ENCODE data around the gene RFX2.
A peak's percentile ranks its signal among the peaks of the same experiment; 100 is the strongest.

Gene RFX2

DNA sequence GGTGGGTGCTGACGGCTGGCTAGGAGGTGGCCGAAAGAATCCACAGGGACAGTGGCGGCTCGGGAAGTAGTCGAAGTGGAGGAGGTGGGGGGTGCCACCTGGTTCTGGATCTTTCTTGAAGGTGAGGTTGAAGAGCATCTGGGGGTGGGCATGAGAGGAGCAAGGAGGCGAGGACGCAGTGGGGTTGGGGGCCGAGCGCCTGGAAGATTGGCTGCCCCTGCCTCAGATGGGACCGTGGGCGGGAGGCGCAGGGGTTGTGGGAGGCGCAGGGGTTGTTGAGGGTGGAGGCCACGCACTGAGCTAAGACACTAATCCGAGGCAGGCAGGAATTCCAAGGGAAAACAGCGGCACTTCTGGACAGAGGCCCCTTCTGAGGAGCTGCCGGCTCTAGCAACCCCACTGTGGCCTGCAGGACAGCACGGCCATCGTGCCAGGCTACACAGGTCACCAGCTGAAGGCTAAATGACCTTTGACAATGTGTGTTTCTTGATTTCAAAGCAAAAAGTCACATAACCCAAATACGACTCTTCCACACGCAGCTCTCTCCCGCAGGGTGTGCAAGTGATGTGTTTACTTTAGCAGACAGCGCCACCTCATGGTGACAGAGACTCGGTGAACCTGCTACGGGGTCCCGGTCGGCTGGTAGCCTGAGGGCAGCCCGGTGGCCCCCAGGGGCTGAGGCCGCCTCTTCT is 88.3 kb downstream of the RFX2 start:
- H3K4me3 ChIP-seq (replicated peaks; ENCODE audit: low read depth, low read length): no peak overlapping the region
- no peaks in the 10 kb centered on the region for H3K27me3 ChIP-seq (replicated peaks; ENCODE audit: control insufficient read depth, insufficient read depth, low read length)
- TF ChIP-seq, protein P1, sequence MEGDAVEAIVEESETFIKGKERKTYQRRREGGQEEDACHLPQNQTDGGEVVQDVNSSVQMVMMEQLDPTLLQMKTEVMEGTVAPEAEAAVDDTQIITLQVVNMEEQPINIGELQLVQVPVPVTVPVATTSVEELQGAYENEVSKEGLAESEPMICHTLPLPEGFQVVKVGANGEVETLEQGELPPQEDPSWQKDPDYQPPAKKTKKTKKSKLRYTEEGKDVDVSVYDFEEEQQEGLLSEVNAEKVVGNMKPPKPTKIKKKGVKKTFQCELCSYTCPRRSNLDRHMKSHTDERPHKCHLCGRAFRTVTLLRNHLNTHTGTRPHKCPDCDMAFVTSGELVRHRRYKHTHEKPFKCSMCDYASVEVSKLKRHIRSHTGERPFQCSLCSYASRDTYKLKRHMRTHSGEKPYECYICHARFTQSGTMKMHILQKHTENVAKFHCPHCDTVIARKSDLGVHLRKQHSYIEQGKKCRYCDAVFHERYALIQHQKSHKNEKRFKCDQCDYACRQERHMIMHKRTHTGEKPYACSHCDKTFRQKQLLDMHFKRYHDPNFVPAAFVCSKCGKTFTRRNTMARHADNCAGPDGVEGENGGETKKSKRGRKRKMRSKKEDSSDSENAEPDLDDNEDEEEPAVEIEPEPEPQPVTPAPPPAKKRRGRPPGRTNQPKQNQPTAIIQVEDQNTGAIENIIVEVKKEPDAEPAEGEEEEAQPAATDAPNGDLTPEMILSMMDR (IDR thresholded peaks at IDR 0.05; ENCODE audit: insufficient read depth, low read length, poor library complexity, severe bottlenecking): peak; percentile 71
- H3K36me3 ChIP-seq (ENCODE audit: control insufficient read depth, insufficient read depth, low read length): no peaks in the 10 kb centered on the region
- peak; percentile 43 for DNase-seq (ENCODE audit: extremely low read depth, insufficient read length)

DNA sequence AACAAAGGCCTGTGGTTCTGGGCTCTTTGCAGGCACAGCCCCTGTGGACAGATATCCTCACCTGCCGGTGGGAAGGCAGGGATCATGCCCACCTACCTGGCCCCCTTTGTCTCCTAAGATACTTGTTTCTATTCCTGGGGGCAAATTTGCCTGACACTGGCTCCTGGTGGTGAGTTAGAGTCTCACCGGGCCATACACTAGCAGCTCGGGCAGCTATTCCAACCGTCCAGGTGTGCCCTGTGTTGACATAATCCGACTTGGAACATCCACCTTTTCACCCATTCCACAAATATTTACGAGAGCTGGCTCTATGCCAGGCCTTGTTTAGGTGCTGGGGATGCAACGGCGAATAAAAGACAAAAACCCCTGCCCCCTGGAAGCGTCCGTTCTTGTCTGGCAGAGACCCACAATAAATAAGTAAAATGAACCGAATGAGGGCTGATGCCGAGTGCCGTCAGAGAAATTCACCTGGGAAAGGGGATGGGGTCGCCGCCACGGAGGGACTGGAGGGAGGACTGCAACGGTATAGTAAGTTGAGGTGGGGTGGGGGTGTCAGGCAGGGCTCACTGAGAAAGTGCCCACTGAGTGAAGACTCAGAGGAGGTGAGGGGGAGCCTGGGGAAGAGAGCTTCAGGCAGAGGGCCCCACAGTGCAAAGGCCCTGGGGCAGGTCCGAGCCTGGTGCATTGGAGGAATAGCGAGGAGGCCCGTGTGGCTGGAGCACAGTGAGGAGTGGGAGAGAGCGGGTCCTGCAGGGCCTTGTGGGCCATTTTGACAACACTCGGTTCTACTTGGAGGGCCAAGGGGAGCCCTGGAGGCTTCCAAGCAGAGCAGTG is 89.1 kb downstream of the RFX2 start:
- no peak for DNase-seq (ENCODE audit: extremely low read depth, insufficient read length)
- TF ChIP-seq, protein P1 (IDR thresholded peaks at IDR 0.05; ENCODE audit: insufficient read depth, low read length, poor library complexity, severe bottlenecking): no peak
- Histone ChIP-seq H3K27me3 (replicated peaks; ENCODE audit: control insufficient read depth, insufficient read depth, low read length) (no peaks in the 10 kb centered on the region), H3K36me3 (ENCODE audit: control insufficient read depth, insufficient read depth, low read length) (no peaks in the 10 kb centered on the region), H3K4me3 (replicated peaks; ENCODE audit: low read depth, low read length) (no peak overlapping the region)

DNA sequence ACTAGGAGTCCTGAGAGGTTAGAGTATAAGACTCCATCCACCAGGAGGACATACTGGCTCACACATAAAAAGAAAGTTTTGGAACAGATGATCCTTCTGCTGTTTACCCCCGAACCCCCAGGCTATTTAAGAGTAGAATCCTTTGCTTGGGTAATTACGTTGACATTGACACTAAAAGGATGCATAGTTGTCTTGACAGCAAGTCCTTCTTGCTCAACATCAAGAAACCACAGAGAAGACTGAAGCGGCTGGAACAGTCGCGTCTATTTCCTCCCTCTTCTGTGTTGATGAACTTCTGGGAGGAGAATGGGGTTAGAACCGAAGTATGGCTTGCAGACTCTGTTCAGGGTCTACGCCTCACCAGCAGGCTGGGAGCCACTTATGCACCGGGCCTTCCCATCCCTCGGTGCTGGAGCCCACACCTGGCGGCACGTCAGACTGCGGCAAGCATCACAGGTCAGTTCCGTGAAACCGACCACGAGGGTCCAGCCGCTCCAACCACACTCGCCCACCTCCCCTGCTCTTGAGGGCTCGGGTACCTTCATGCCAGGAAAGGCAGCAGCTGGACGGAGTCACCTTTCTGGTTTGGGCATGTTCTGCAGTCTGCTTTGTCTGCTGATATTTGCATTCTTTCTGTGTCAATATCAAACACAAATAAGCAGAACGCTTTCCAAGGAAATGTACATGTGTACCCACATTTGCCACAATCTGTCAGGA is 90.0 kb downstream of the RFX2 start:
- no peaks in the 10 kb centered on the region for H3K36me3 ChIP-seq (ENCODE audit: control insufficient read depth, insufficient read depth, low read length)
- DNase-seq (ENCODE audit: extremely low read depth, insufficient read length): no peak
- no peaks in the 10 kb centered on the region for H3K27me3 ChIP-seq (replicated peaks; ENCODE audit: control insufficient read depth, insufficient read depth, low read length)
- H3K4me3 ChIP-seq (replicated peaks; ENCODE audit: low read depth, low read length): no peak overlapping the region
- TF ChIP-seq, protein P1 (IDR thresholded peaks at IDR 0.05; ENCODE audit: insufficient read depth, low read length, poor library complexity, severe bottlenecking): no peak

DNA sequence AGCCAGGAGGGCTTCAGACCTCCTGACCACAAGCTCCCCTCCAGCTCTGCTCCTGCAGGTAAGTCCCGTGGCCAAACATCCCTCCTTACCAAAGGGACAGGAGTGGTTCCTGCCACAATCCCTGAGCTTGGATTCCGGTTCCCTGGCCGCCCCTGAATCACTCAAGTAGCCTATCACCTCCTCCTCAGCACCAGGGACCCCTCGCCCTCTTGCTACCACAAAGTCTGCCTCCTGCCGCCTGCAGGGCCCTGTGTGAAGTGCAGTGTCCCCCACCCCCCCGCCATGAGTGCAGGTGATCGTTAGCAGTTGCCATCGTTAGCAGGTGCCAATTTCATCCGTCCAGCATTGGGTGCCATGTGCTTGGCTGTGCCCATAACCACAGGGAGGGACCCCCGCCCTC is 91.5 kb downstream of the RFX2 start:
- no peaks in the 10 kb centered on the region for H3K27me3 ChIP-seq (replicated peaks; ENCODE audit: control insufficient read depth, insufficient read depth, low read length)
- DNase-seq (ENCODE audit: extremely low read depth, insufficient read length): no peak
- no peak overlapping the region for H3K4me3 ChIP-seq (replicated peaks; ENCODE audit: low read depth, low read length)
- no peaks in the 10 kb centered on the region for H3K36me3 ChIP-seq (ENCODE audit: control insufficient read depth, insufficient read depth, low read length)
- TF ChIP-seq, protein P1 (IDR thresholded peaks at IDR 0.05; ENCODE audit: insufficient read depth, low read length, poor library complexity, severe bottlenecking): peak; percentile 18

DNA sequence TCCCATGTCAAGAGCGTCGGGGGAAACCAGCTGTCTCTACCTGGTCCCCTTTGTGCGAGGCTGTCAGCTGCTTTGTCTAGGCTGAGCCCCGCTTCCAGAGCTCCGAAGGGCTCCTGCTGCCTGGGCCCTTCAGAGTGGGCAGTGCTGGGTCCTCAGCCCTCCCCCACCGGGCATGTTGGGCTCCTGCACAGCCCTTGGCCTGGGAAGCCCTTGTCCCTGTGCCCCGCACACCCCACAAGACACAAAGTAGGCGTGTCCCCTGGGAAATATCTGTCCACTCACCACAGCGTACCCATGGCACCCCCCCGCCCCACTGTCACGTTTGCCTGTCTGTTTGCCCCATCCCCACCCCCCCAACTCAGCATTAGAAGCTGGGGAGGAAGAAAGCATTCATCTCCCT is 92.7 kb downstream of the RFX2 start:
- Histone ChIP-seq H3K36me3 (ENCODE audit: control insufficient read depth, insufficient read depth, low read length) (no peaks in the 10 kb centered on the region), H3K27me3 (replicated peaks; ENCODE audit: control insufficient read depth, insufficient read depth, low read length) (no peaks in the 10 kb centered on the region), H3K4me3 (replicated peaks; ENCODE audit: low read depth, low read length) (no peak overlapping the region)
- TF ChIP-seq, protein P1 (IDR thresholded peaks at IDR 0.05; ENCODE audit: insufficient read depth, low read length, poor library complexity, severe bottlenecking): no peak
- DNase-seq (ENCODE audit: extremely low read depth, insufficient read length): no peak
